ENCODE results near the gene LPP.

- no peak for TF ChIP-seq CTCF (IDR thresholded peaks at IDR 0.05)
- TF ChIP-seq EP300 (IDR thresholded peaks at IDR 0.05; ENCODE audit: low read depth): no peak
Observed at GRCh38 chr3:188184160-188184559, 30.2 kb downstream of the LPP start.
